Lower leg skin (tissue), 4 donors: ENCODE results near the gene RUFY1. TPM values are rescaled to one million over a fixed set of nuclear protein-coding genes. Genes with fewer than 3 reads are reported as not detected.

Source experiments
- DNase-seq, 2 donors: peaks; one replicate each; pipeline ENCODE4 v3.0.0-alpha.2; 2019; ENCODE audit warnings: low spot score in 2 of 2
- H3K4me3 ChIP-seq: fragments of 200-600 bp; sonication (generic); 2 replicates; pipeline ENCODE4 v1.5.1; 2017; ENCODE audit warnings: mild to moderate bottlenecking, low read depth; ENCODE audit not compliant: poor library complexity, severe bottlenecking
- CTCF ChIP-seq, 3 donors: fragments of 450-650 bp; IDR thresholded peaks; one replicate each; pipeline ENCODE4 v1.5.1; 2016; ENCODE audit warnings: antibody characterized with exemption in 3 of 3, mild to moderate bottlenecking in 3 of 3, moderate library complexity in 2 of 3
- POLR2A ChIP-seq, 2 donors: fragments of 450-650 bp; IDR thresholded peaks; one replicate each; pipeline ENCODE4 v1.6.1; 2016 to 2017; ENCODE audit warnings: antibody characterized with exemption in 2 of 2, mild to moderate bottlenecking in 1 of 2, moderate library complexity in 1 of 2
- WGBS, 2 donors: methylation state at CpG; one replicate each; pipeline ENCODE4 v1.1.5; 2018; 5-methylcytosine and 5-hydroxymethylcytosine counted together
- intact Hi-C: fragments of 100-400 bp; cut with DNase I; formaldehyde crosslinking; loops from one replicate; pipeline ENCODE4 v1.15.0; 2023; ENCODE audit warnings: low total_unique reads
- total RNA-seq, 4 donors: library from RNA; depleted of rRNA; stranded (reverse); fragments of >200 nt; gene quantifications; one replicate each; pipeline ENCODE4 v1.1.0, GENCODE V29; 2016

The RUFY1 gene
- total RNA-seq, 4 donors from 2014 or later: 36.4 to 76.1 (median 54.9) TPM

GRCh38 chr5:179617930-179618329, 67.6 kb downstream of the RUFY1 start:
- no peak for TF ChIP-seq POLR2A (IDR thresholded peaks at IDR 0.05)
- TF ChIP-seq CTCF (IDR thresholded peaks at IDR 0.05): no peak
- DNase-seq: no peak
- intact Hi-C loops: no loop called here
- no peak overlapping the region for H3K4me3 ChIP-seq
- WGBS, 2 donors: 62 to 68% methylated on average over 7 of the region's 7 CpGs

- TF ChIP-seq POLR2A (IDR thresholded peaks at IDR 0.05): no peak
- no peak for TF ChIP-seq CTCF (IDR thresholded peaks at IDR 0.05)
- WGBS, 2 donors: 11 to 18% methylated on average over 6 of the region's 6 CpGs
- no peak overlapping the region for H3K4me3 ChIP-seq
- DNase-seq: no peak
- intact Hi-C loops: no loop called here
These were observed 68.7 kb downstream of the RUFY1 start for GRCh38 chr5:179618923-179619554.

GRCh38 chr5:179619776-179620175, 69.4 kb downstream of the RUFY1 start:
- intact Hi-C loops: no loop called here
- 5% methylated on average over 4 of the region's 4 CpGs for WGBS, 2 donors
- TF ChIP-seq POLR2A (IDR thresholded peaks at IDR 0.05): no peak
- no peak for TF ChIP-seq CTCF (IDR thresholded peaks at IDR 0.05)
- H3K4me3 ChIP-seq: no peak overlapping the region
- no peak for DNase-seq

GRCh38 chr5:179620293-179620692, 69.9 kb downstream of the RUFY1 start:
- intact Hi-C loops: no loop called here

GRCh38 chr5:179620703-179621350, 70.5 kb downstream of the RUFY1 start:
- intact Hi-C loops: no loop called here
- no peak overlapping the region for H3K4me3 ChIP-seq
- no peak for DNase-seq
- WGBS, 2 donors: 9 to 12% methylated on average over 5 of the region's 5 CpGs
- TF ChIP-seq CTCF (IDR thresholded peaks at IDR 0.05) (no peak), POLR2A (IDR thresholded peaks at IDR 0.05) (no peak)

More at GRCh38 chr5:179620293-179620692, 69.9 kb downstream of the RUFY1 start:
- no peak overlapping the region for H3K4me3 ChIP-seq
- no peak for DNase-seq
- WGBS, 2 donors: 0 to 1% methylated on average over 3 of the region's 3 CpGs
- TF ChIP-seq POLR2A (IDR thresholded peaks at IDR 0.05) (no peak), CTCF (IDR thresholded peaks at IDR 0.05) (no peak)
